ENCODE measurements around the gene FUBP1.

DNA sequence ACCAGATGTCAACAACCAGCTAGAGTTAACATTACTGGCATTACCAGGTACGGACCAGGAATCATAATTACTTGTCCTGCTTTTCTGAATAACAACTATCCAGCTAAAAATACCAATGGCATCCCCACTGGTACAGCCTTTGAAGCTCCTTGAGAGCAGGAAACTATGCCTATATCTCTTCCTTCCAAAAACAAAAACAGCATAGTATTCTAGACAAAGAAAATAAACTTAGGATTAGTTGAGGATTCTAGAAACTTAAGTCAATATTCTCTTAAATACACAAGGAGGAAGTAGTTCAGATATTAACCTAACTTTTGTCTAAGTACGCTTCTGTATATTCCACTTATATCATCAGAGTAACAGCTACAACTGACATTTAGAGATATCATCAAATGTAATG, 3.0 kb downstream of the FUBP1 start:
- TF ChIP-seq, protein P1, sequence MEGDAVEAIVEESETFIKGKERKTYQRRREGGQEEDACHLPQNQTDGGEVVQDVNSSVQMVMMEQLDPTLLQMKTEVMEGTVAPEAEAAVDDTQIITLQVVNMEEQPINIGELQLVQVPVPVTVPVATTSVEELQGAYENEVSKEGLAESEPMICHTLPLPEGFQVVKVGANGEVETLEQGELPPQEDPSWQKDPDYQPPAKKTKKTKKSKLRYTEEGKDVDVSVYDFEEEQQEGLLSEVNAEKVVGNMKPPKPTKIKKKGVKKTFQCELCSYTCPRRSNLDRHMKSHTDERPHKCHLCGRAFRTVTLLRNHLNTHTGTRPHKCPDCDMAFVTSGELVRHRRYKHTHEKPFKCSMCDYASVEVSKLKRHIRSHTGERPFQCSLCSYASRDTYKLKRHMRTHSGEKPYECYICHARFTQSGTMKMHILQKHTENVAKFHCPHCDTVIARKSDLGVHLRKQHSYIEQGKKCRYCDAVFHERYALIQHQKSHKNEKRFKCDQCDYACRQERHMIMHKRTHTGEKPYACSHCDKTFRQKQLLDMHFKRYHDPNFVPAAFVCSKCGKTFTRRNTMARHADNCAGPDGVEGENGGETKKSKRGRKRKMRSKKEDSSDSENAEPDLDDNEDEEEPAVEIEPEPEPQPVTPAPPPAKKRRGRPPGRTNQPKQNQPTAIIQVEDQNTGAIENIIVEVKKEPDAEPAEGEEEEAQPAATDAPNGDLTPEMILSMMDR (IDR thresholded peaks at IDR 0.05 in 4 of 5, conservative IDR thresholded peaks at IDR 0.05 in 1 of 5): no peak
- no peak for TF ChIP-seq POLR2A (IDR thresholded peaks at IDR 0.05)
